HepG2 (cell line): ENCODE data around the gene C1QL3. TPM values are rescaled to one million over a fixed set of nuclear protein-coding genes. Genes with fewer than 3 reads are reported as not detected.

Experiments
- ATAC-seq: fragments of 200-7000 bp; cut with Tn5 transposase; 3 replicates; pipeline ENCODE4 v1.9.1; 2020; ENCODE audit warnings: mild to moderate bottlenecking, moderate library complexity
- BruUV-seq: library from RNA; stranded (reverse); fragments of 400-500 nt; replicated peaks from 2 replicates; lab custom pipeline; 2021; lab: Mats Ljungman, UMichigan
- CTCF ChIA-PET: fragments of 300-600 bp; formaldehyde crosslinking; extraction: SDS; loops from one replicate; lab custom pipeline; 2021; ENCODE audit warnings: low total read pairs, inconsistent platforms, low intra/inter-chr PET ratio; lab: Yijun Ruan, JAX
- POLR2A ChIA-PET: fragments of 350-600 bp; sonication (Branson Sonifier 250); formaldehyde crosslinking; loops from one replicate; lab custom pipeline; 2020; ENCODE audit warnings: antibody characterized with exemption, inconsistent platforms; lab: Yijun Ruan, JAX
- DNase-seq: peaks from one replicate; pipeline ENCODE4 v3.0.0-alpha.2; 2015; ENCODE audit warnings: low spot score
- FAIRE-seq: peaks from 3 replicates; lab custom pipeline; 2011; peaks lifted over from hg19 to GRCh38; lab: Jason Lieb, UNC
- H2AFZ ChIP-seq: one replicate; pipeline ENCODE4 v1.6.1; 2011; ENCODE audit warnings: low read length, inconsistent platforms
- H3K27ac ChIP-seq: fragments of 300-600 bp; 3 replicates; pipeline ENCODE4 v1.8.0; 2011; ENCODE audit warnings: mixed run types, mild to moderate bottlenecking, mixed read lengths, low read length, inconsistent platforms; ENCODE audit not compliant: insufficient read depth; ENCODE audit errors: extremely low read length
- H3K27me3 ChIP-seq, 2 experiments: fragments of 200-600 bp in 1 of 2; 2 replicates in 1 of 2; 3 replicates in 1 of 2; pipeline versions ENCODE4 v1.6.0 to v1.8.0; 2011; ENCODE audit warnings: low read length in 2 of 2, mild to moderate bottlenecking in 2 of 2, moderate library complexity in 2 of 2, inconsistent platforms in 1 of 2; ENCODE audit not compliant: insufficient read depth in 2 of 2, control insufficient read depth in 1 of 2
- H3K36me3 ChIP-seq, 2 experiments: fragments of 200-600 bp in 1 of 2; replicated peaks in 1 of 2; 2 replicates in 1 of 2; 3 replicates in 1 of 2; pipeline versions ENCODE4 v1.5.1 to v1.8.0; 2011; ENCODE audit warnings: low read length in 2 of 2, inconsistent platforms in 1 of 2; ENCODE audit not compliant: insufficient read depth in 2 of 2, control insufficient read depth in 1 of 2
- H3K4me1 ChIP-seq: 2 replicates; pipeline ENCODE4 v1.5.1; 2012; ENCODE audit warnings: low read length, inconsistent platforms; ENCODE audit not compliant: insufficient read depth
- H3K4me2 ChIP-seq: 2 replicates; pipeline ENCODE4 v1.6.0; 2011; ENCODE audit warnings: low read depth, low read length, inconsistent platforms
- H3K4me3 ChIP-seq, 3 experiments: fragments of 200-600 bp in 1 of 3; sonication (generic), shearing (Covaris generic) in 1 of 3; replicated peaks in 1 of 3; 2 replicates each; pipeline ENCODE4 v1.5.1; 2011 to 2016; ENCODE audit warnings: low read length in 3 of 3, inconsistent platforms in 2 of 3, low read depth in 2 of 3, mild to moderate bottlenecking in 2 of 3, control low read depth in 1 of 3, mixed read lengths in 1 of 3; ENCODE audit not compliant: insufficient read depth in 1 of 3
- H3K79me2 ChIP-seq: one replicate; pipeline ENCODE4 v1.6.1; 2011; ENCODE audit warnings: low read length, inconsistent platforms; ENCODE audit not compliant: insufficient read depth
- H3K9ac ChIP-seq: 2 replicates; pipeline ENCODE4 v1.6.0; 2011; ENCODE audit warnings: mild to moderate bottlenecking, low read depth, low read length, inconsistent platforms; ENCODE audit not compliant: insufficient read depth
- H3K9me3 ChIP-seq: 2 replicates; pipeline ENCODE4 v1.5.1; 2012; ENCODE audit warnings: mild to moderate bottlenecking, low read length
- H4K20me1 ChIP-seq: 2 replicates; pipeline ENCODE4 v1.6.0; 2011; ENCODE audit warnings: inconsistent platforms, mild to moderate bottlenecking, low read length, moderate library complexity; ENCODE audit not compliant: insufficient read depth
- ESRRA ChIP-seq: sonication (generic); formaldehyde crosslinking; IDR thresholded peaks from 2 replicates; pipeline ENCODE4 v1.5.1; 2020; ENCODE audit warnings: mild to moderate bottlenecking, low read depth, missing genetic modification reagents
- GATAD1 ChIP-seq: IDR thresholded peaks from 2 replicates; pipeline ENCODE4 v1.6.1; 2016; ENCODE audit warnings: missing genetic modification reagents, missing compliant biosample characterization
- NFRKB ChIP-seq: fragments of 450-650 bp; IDR thresholded peaks from 2 replicates; pipeline ENCODE4 v1.6.1; 2017
- PAWR ChIP-seq: sonication (generic); formaldehyde crosslinking; IDR thresholded peaks from 2 replicates; pipeline ENCODE4 v1.4.0; 2020; ENCODE audit warnings: missing genetic modification reagents, mild to moderate bottlenecking, borderline replicate concordance
- PRMT3 ChIP-seq: sonication (generic); formaldehyde crosslinking; IDR thresholded peaks from 2 replicates; pipeline ENCODE4 v1.8.1; 2022; ENCODE audit warnings: low read depth, mild to moderate bottlenecking, moderate library complexity, missing genetic modification reagents, borderline replicate concordance
- RNF2 ChIP-seq: fragments of 450-650 bp; conservative IDR thresholded peaks from 2 replicates; pipeline ENCODE4 v1.6.1; 2016; ENCODE audit warnings: low read depth
- SNRNP70 ChIP-seq: fragments of 200-400 bp; formaldehyde crosslinking; IDR thresholded peaks from 2 replicates; pipeline ENCODE4 v1.6.1; 2017; ENCODE audit warnings: mild to moderate bottlenecking, low read depth, low read length, moderate library complexity
- SPEN ChIP-seq: sonication (generic); formaldehyde crosslinking; IDR thresholded peaks from 2 replicates; pipeline ENCODE4 v1.5.1; 2020; ENCODE audit warnings: low read depth, mild to moderate bottlenecking, missing genetic modification reagents
- ZBTB42 ChIP-seq: sonication (generic); formaldehyde crosslinking; IDR thresholded peaks from 2 replicates; pipeline ENCODE4 v1.5.0; 2020; ENCODE audit warnings: mild to moderate bottlenecking, missing genetic modification reagents
- ZIK1 ChIP-seq: sonication (generic); formaldehyde crosslinking; IDR thresholded peaks from 2 replicates; pipeline ENCODE4 v1.5.0; 2020; ENCODE audit warnings: mild to moderate bottlenecking, low read depth, missing genetic modification reagents, borderline replicate concordance
- ZNF124 ChIP-seq: sonication (generic); formaldehyde crosslinking; IDR thresholded peaks from 2 replicates; pipeline ENCODE4 v1.4.0; 2020; ENCODE audit warnings: missing genetic modification reagents
- ZNF24 ChIP-seq: fragments of 450-650 bp; IDR thresholded peaks from 2 replicates; pipeline ENCODE4 v1.6.1; 2017; ENCODE audit warnings: antibody characterized with exemption, mild to moderate bottlenecking
- ZNF547 ChIP-seq: sonication (generic); formaldehyde crosslinking; IDR thresholded peaks from 2 replicates; pipeline ENCODE4 v1.5.1; 2020; ENCODE audit warnings: mild to moderate bottlenecking, missing genetic modification reagents
- ZNF83 ChIP-seq: sonication (generic); formaldehyde crosslinking; IDR thresholded peaks from 2 replicates; pipeline ENCODE4 v1.4.0; 2020; ENCODE audit warnings: missing genetic modification reagents, mild to moderate bottlenecking, borderline replicate concordance
- ZSCAN31 ChIP-seq: sonication (generic); formaldehyde crosslinking; IDR thresholded peaks from 2 replicates; pipeline ENCODE4 v1.5.0; 2020; ENCODE audit warnings: low read depth, mild to moderate bottlenecking, missing genetic modification reagents
- whole genome bisulfite sequencing: methylation state at CpG from one replicate; pipeline ENCODE4 v1.1.6; 2017; ENCODE audit warnings: low lambda C conversion rate; 5-methylcytosine and 5-hydroxymethylcytosine counted together
- in situ Hi-C: cut with HindIII; loops from 2 replicates; pipeline ENCODE4 v1.10.0; 2017; ENCODE audit warnings: low pct_unique_long_range_greater_than_20kb; ENCODE audit not compliant: extremely low pct_ligation_motif_present
- intact Hi-C: fragments of 100-400 bp; cut with micrococcal nuclease; formaldehyde crosslinking; loops from one replicate; pipeline ENCODE4 v1.10.0; 2022; ENCODE audit not compliant: unreplicated experiment
- polyA plus RNA-seq, 8 experiments: library from polyadenylated mRNA; depleted of rRNA in 3 of 8; stranded (reverse) in 7 of 8; unstranded in 1 of 8; fragments of >200 nt; fragmentation: Illumina TruSeq in 4 of 8; extraction: Trizol in 4 of 8; gene quantifications; 2 replicates each; pipeline versions ENCODE4 v1.2.1 to v1.2.3, GENCODE V29; 2011 to 2016; ENCODE audit warnings: low read depth in 4 of 8, missing spikeins in 1 of 8, mixed read lengths in 1 of 8; ENCODE audit not compliant: insufficient read depth in 1 of 8
- total RNA-seq, 5 experiments: library from RNA; depleted of rRNA; stranded (reverse); fragments of >200 nt; fragmentation: Illumina TruSeq; extraction: Trizol; gene quantifications; 2 replicates each; pipeline ENCODE4 v1.2.3, GENCODE V29; 2016; ENCODE audit warnings: low read depth in 1 of 5
- TF ChIP-seq, protein P1 (sequence below): sonication (generic); formaldehyde crosslinking; conservative IDR thresholded peaks from 2 replicates; pipeline ENCODE4 v1.5.0; 2020; ENCODE audit warnings: missing genetic modification reagents
- TF ChIP-seq, protein P2 (sequence below): sonication (generic); formaldehyde crosslinking; IDR thresholded peaks from 2 replicates; pipeline ENCODE4 v1.8.1; 2023; ENCODE audit warnings: mild to moderate bottlenecking, moderate library complexity, missing genetic modification reagents
- TF ChIP-seq, protein P3 (sequence below): sonication (generic); formaldehyde crosslinking; IDR thresholded peaks from 2 replicates; pipeline ENCODE4 v1.5.0; 2020; ENCODE audit warnings: missing genetic modification reagents, mild to moderate bottlenecking, borderline replicate concordance
- TF ChIP-seq, protein P4 (sequence below): sonication (generic); formaldehyde crosslinking; IDR thresholded peaks from 2 replicates; pipeline ENCODE4 v1.4.0; 2020; ENCODE audit warnings: missing genetic modification reagents, borderline replicate concordance

The C1QL3 gene
- total and polyA plus RNA-seq, 2 of the 13 experiments (the other 11 are each of a cell fraction or from before 2014, with no cell fraction given), result not detected

DNA sequence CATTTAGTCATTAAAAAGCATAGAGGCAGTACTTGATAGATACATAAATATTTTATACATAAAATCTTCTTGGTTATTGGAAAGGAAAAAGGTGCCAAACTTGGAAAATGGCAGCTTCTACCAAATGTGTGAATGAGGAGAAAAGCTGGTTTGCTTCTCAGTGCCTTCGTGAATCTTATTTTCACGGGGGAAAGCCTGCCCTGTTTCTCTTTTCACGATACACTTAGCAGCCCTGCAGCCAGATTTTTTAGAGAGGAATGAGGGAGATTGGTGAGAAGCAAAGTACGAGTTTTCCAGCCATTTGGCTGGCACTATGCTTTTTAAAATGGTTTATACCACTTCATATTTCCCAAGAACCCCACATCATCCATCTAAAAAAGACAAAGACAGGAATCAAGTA is 22.9 kb upstream of the C1QL3 start:
- in situ Hi-C loops (loop anchor here (25.0 kb wide), 1 partner anchor 657 kb away; no protein-coding TSS in a partner anchor), intact Hi-C loops (loop anchor here (10.0 kb wide), 1 partner anchor 670 kb away; no protein-coding TSS in a partner anchor)
- H3K27me3 ChIP-seq, result peaks cover 0 to 2% of the 10 kb centered on the region in 2 experiments; a peak in 1 of 5 replicates
- no peak overlapping the region for H3K4me2 ChIP-seq
- no peak overlapping the region for H3K9ac ChIP-seq
- POLR2A ChIA-PET, result no interaction called here
- no peak overlapping the region for H3K27ac ChIP-seq
- H3K36me3 ChIP-seq, result no peaks in the 10 kb centered on the region
- ATAC-seq (no peak), FAIRE-seq (no peak), DNase-seq (no peak)
- no peak overlapping the region for H2AFZ ChIP-seq
- no peaks in the 10 kb centered on the region for H3K4me1 ChIP-seq
- H3K4me3 ChIP-seq, result no peak overlapping the region
- no TSS peak for BruUV-seq
- no peaks in the 10 kb centered on the region for H4K20me1 ChIP-seq
- H3K9me3 ChIP-seq, result no peaks in the 10 kb centered on the region
- WGBS, result 14% methylated on average over 4 of the region's 4 CpGs
- TF ChIP-seq ZNF83 (no peak), ZNF124 (CRISPR knock-in tag) (no peak), ESRRA (CRISPR knock-in tag) (no peak), GATAD1 (CRISPR knock-in tag) (no peak), ZIK1 (CRISPR knock-in tag) (no peak), SNRNP70 (no peak), PRMT3 (CRISPR knock-in tag) (no peak), ZNF547 (CRISPR knock-in tag) (no peak), RNF2 (no peak), ZSCAN31 (no peak), PAWR (no peak), SPEN (CRISPR knock-in tag) (no peak), ZBTB42 (no peak), NFRKB (no peak), ZNF24 (no peak)
- TF ChIP-seq, protein P1, sequence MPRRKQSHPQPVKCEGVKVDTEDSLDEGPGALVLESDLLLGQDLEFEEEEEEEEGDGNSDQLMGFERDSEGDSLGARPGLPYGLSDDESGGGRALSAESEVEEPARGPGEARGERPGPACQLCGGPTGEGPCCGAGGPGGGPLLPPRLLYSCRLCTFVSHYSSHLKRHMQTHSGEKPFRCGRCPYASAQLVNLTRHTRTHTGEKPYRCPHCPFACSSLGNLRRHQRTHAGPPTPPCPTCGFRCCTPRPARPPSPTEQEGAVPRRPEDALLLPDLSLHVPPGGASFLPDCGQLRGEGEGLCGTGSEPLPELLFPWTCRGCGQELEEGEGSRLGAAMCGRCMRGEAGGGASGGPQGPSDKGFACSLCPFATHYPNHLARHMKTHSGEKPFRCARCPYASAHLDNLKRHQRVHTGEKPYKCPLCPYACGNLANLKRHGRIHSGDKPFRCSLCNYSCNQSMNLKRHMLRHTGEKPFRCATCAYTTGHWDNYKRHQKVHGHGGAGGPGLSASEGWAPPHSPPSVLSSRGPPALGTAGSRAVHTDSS (CRISPR knock-in tag), result no peak
- TF ChIP-seq, protein P2, sequence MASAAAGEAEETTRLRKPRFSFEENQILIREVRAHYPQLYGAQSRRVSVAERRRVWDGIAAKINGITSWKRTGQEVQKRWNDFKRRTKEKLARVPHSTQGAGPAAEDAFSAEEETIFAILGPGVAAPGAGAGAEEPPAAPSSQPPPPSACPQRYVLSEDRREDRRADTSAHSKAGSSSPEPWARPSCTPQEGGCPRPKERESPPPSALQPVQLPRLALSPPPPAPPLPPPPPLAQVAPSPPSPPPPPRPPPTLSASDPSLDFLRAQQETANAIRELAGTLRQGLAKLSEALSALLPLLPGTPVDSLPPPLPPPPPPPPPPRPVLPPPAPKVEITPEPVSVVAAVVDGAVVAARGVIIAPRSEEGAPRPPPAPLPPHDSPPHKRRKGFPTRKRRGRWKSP (CRISPR knock-in tag), result no peak
- TF ChIP-seq, protein P3, sequence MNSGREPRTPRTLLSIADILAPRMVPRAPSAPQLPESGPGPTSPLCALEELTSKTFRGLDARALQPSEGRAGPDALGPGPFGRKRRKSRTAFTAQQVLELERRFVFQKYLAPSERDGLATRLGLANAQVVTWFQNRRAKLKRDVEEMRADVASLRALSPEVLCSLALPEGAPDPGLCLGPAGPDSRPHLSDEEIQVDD, result no peak
- TF ChIP-seq, protein P4, sequence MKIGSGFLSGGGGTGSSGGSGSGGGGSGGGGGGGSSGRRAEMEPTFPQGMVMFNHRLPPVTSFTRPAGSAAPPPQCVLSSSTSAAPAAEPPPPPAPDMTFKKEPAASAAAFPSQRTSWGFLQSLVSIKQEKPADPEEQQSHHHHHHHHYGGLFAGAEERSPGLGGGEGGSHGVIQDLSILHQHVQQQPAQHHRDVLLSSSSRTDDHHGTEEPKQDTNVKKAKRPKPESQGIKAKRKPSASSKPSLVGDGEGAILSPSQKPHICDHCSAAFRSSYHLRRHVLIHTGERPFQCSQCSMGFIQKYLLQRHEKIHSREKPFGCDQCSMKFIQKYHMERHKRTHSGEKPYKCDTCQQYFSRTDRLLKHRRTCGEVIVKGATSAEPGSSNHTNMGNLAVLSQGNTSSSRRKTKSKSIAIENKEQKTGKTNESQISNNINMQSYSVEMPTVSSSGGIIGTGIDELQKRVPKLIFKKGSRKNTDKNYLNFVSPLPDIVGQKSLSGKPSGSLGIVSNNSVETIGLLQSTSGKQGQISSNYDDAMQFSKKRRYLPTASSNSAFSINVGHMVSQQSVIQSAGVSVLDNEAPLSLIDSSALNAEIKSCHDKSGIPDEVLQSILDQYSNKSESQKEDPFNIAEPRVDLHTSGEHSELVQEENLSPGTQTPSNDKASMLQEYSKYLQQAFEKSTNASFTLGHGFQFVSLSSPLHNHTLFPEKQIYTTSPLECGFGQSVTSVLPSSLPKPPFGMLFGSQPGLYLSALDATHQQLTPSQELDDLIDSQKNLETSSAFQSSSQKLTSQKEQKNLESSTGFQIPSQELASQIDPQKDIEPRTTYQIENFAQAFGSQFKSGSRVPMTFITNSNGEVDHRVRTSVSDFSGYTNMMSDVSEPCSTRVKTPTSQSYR (CRISPR knock-in tag), result no peak
- CTCF ChIA-PET, result interaction anchor here (1.1 to 2.1 kb wide), 2 partner anchors 230 to 666 kb away, joined by 5 to 9 read pairs; no protein-coding TSS in a partner anchor
- no peaks in the 10 kb centered on the region for H3K79me2 ChIP-seq
